ENCODE results near the gene THBD.
"Not testable (repeated sequence)": the region's sequence is repeated elsewhere in the genome, so short reads cannot be mapped to it uniquely, and the experiment has no call there.

Gene THBD

GRCh38 chr20:23035731-23036130 lies 13.7 kb downstream of the THBD start:
- no peak for DNase-seq (ENCODE audit: low read depth)

GRCh38 chr20:23034721-23035671 lies 14.5 kb downstream of the THBD start, which contains the start of gene SSTR4:
Gene SSTR4 (plus strand): TSS chr20:23035312. CDS start chr20:23035484, 172 bp downstream.
- no peak for DNase-seq (ENCODE audit: low read depth)

GRCh38 chr20:23033918-23034317 lies 15.6 kb downstream of the THBD start:
- no peak for DNase-seq (ENCODE audit: low read depth)

- no peak for DNase-seq (ENCODE audit: low read depth)
Measured at GRCh38 chr20:23032750-23033078, 16.8 kb downstream of the THBD start.

- DNase-seq (ENCODE audit: low read depth), result no peak
Measured at GRCh38 chr20:23032056-23032749, 17.3 kb downstream of the THBD start.

GRCh38 chr20:23031346-23031745 lies 18.1 kb downstream of the THBD start:
- no peak for DNase-seq (ENCODE audit: low read depth)

- DNase-seq (ENCODE audit: low read depth), result no peak
Measured at GRCh38 chr20:23029324-23029723, 20.1 kb downstream of the THBD start.

GRCh38 chr20:23028392-23028791 lies 21.1 kb downstream of the THBD start:
- no peak for DNase-seq (ENCODE audit: low read depth)

- DNase-seq (ENCODE audit: low read depth), result no peak
Measured at GRCh38 chr20:23027721-23028120, 21.8 kb downstream of the THBD start.

- not testable (repeated sequence) for DNase-seq (ENCODE audit: low read depth)
Measured at GRCh38 chr20:23025503-23025902, 24.0 kb downstream of the THBD start.

GRCh38 chr20:23024701-23025100 lies 24.8 kb downstream of the THBD start:
- no peak for DNase-seq (ENCODE audit: low read depth)

- no peak for DNase-seq (ENCODE audit: low read depth)
Measured at GRCh38 chr20:23023621-23024177, 25.8 kb downstream of the THBD start.

- DNase-seq (ENCODE audit: low read depth), result no peak
Measured at GRCh38 chr20:23022849-23023248, 26.6 kb downstream of the THBD start.

- no peak for DNase-seq (ENCODE audit: low read depth)
Measured at GRCh38 chr20:23021951-23022350, 27.5 kb downstream of the THBD start.

- DNase-seq (ENCODE audit: low read depth), result no peak
Measured at GRCh38 chr20:23021541-23021940, 27.9 kb downstream of the THBD start.

- no peak for DNase-seq (ENCODE audit: low read depth)
Measured at GRCh38 chr20:23020230-23021018, 29.0 kb downstream of the THBD start.

- no peak for DNase-seq (ENCODE audit: low read depth)
Measured at GRCh38 chr20:23019403-23019802, 30.1 kb downstream of the THBD start.

- no peak for DNase-seq (ENCODE audit: low read depth)
Measured at GRCh38 chr20:23018941-23019340, 30.5 kb downstream of the THBD start.

GRCh38 chr20:23018432-23018831 lies 31.0 kb downstream of the THBD start:
- DNase-seq (ENCODE audit: low read depth), result no peak

- DNase-seq (ENCODE audit: low read depth), result no peak
Measured at GRCh38 chr20:23017516-23017915, 32.0 kb downstream of the THBD start.

- DNase-seq (ENCODE audit: low read depth), result no peak
Measured at GRCh38 chr20:23013429-23013828, 36.0 kb downstream of the THBD start.
